Adipocyte (in vitro differentiated cells): ENCODE data around the gene SOX21.
A peak's percentile ranks its signal among the peaks of the same experiment; 100 is the strongest.

Source experiments
- DNase-seq: peaks from one replicate; pipeline ENCODE4 v3.0.0-alpha.2; 2015; ENCODE audit warnings: low read depth
- H3K27me3 ChIP-seq: replicated peaks from 2 replicates; pipeline ENCODE4 v1.7.0; 2013; ENCODE audit warnings: mild to moderate bottlenecking, low read length, moderate library complexity; ENCODE audit not compliant: control insufficient read depth, insufficient read depth
- H3K36me3 ChIP-seq: 2 replicates; pipeline ENCODE4 v1.7.0; 2013; ENCODE audit warnings: low read length, mild to moderate bottlenecking, moderate library complexity; ENCODE audit not compliant: control insufficient read depth, insufficient read depth, severe bottlenecking
- H3K4me1 ChIP-seq: 2 replicates; pipeline ENCODE4 v1.7.0; 2013; ENCODE audit warnings: mild to moderate bottlenecking, low read length, moderate library complexity; ENCODE audit not compliant: control insufficient read depth, insufficient read depth
- H3K4me3 ChIP-seq: 2 replicates; pipeline ENCODE4 v1.7.0; 2013; ENCODE audit warnings: mild to moderate bottlenecking, low read length, moderate library complexity
- H3K9ac ChIP-seq: 2 replicates; pipeline ENCODE4 v1.7.0; 2013; ENCODE audit warnings: mild to moderate bottlenecking, low read length, moderate library complexity
- H3K9me3 ChIP-seq: 2 replicates; pipeline ENCODE4 v1.7.0; 2013; ENCODE audit warnings: mild to moderate bottlenecking, low read length, moderate library complexity; ENCODE audit not compliant: control insufficient read depth

Gene SOX21

GRCh38 chr13:94701313-94702180 lies 10.8 kb downstream of the SOX21 start:
- H3K9me3 ChIP-seq: peaks cover 5% of the 10 kb centered on the region
- H3K4me1 ChIP-seq: no peaks in the 10 kb centered on the region
- no peak overlapping the region for H3K9ac ChIP-seq
- DNase-seq: no peak
- no peak overlapping the region for H3K4me3 ChIP-seq
- H3K27me3 ChIP-seq: peaks cover 91% of the 10 kb centered on the region
- no peaks in the 10 kb centered on the region for H3K36me3 ChIP-seq

DNA sequence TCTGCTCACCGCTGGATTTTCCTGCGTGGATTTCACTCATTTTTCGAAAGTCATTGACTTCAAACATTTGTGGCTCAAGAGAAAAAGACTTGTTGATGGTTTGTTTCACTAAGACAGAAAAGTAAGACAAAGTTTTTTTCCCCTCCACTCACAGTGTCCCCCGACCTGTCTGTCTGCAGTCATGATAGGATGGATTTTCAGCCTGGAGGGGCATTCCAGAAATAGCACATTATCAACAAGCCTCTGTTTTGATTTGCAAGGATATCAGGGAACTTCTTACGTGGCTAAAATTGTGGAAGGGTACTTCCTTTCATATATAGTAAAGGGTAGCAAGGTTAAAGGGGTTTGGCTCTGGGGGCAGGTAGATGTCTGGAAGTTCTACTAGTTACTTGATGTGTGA lies 11.8 kb downstream of the SOX21 start:
- no peaks in the 10 kb centered on the region for H3K36me3 ChIP-seq
- H3K27me3 ChIP-seq: peaks cover 81% of the 10 kb centered on the region
- no peak overlapping the region for H3K4me3 ChIP-seq
- H3K9me3 ChIP-seq: peaks cover 5% of the 10 kb centered on the region
- H3K9ac ChIP-seq: no peak overlapping the region
- no peak for DNase-seq
- no peaks in the 10 kb centered on the region for H3K4me1 ChIP-seq

- Histone ChIP-seq H3K27me3 (peaks cover 77% of the 10 kb centered on the region), H3K4me1 (no peaks in the 10 kb centered on the region), H3K9me3 (peaks cover 5% of the 10 kb centered on the region), H3K4me3 (no peak overlapping the region), H3K9ac (no peak overlapping the region), H3K36me3 (no peaks in the 10 kb centered on the region)
- DNase-seq: no peak
Observed at GRCh38 chr13:94700051-94700535, 12.3 kb downstream of the SOX21 start.

DNA sequence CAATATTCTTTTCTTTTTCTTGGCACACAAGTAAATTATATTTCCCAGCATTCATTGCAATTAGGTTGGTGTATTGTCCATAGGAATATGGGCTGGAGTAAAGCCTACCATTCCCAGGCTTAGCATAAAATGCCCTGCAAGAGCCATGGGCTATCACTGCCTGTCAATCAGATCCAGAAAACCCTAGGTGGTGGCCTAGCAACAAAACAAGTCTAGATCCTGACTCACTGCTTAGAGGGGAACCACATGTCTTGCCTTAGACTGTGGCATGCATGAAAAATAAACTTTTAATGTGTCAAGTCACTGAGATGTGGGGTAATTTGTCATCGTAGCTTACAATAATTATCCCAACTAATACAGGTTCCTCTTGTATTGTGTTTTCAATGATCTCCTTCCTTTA lies 16.2 kb downstream of the SOX21 start:
- DNase-seq: no peak
- Histone ChIP-seq H3K4me1 (no peaks in the 10 kb centered on the region), H3K9ac (no peak overlapping the region), H3K36me3 (no peaks in the 10 kb centered on the region), H3K4me3 (no peak overlapping the region), H3K9me3 (peaks cover 5% of the 10 kb centered on the region), H3K27me3 (peaks cover 61% of the 10 kb centered on the region)

GRCh38 chr13:94692030-94692429 lies 20.3 kb downstream of the SOX21 start:
- Histone ChIP-seq H3K4me3 (no peak overlapping the region), H3K9me3 (peaks cover 5% of the 10 kb centered on the region), H3K36me3 (no peaks in the 10 kb centered on the region), H3K27me3 (peaks cover 51% of the 10 kb centered on the region), H3K9ac (no peak overlapping the region), H3K4me1 (no peaks in the 10 kb centered on the region)
- no peak for DNase-seq

DNA sequence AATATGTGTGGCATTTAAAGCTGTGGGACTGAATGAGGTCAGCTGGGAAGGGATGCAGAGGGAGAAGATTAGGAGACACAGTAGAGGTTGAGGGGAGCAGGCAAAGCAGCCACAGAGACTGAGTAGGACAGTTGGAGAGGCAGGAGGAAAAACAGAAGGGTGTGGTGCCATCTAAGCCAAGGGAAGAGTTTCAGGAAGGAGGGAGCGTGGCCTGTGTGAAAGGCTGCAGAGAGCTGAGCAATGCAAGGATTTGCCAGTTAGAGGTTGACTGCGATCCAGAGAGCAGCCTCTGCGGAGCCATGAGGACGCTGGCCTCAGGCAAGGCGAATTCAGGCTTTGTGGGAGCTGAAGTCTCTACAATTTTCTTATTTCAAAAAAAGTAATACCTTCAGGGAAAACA lies 28.9 kb downstream of the SOX21 start:
- no peaks in the 10 kb centered on the region for H3K4me1 ChIP-seq
- no peak overlapping the region for H3K4me3 ChIP-seq
- DNase-seq: no peak
- no peaks in the 10 kb centered on the region for H3K9me3 ChIP-seq
- H3K36me3 ChIP-seq: no peaks in the 10 kb centered on the region
- no peak overlapping the region for H3K9ac ChIP-seq
- H3K27me3 ChIP-seq: peaks cover 10% of the 10 kb centered on the region

GRCh38 chr13:94682229-94682628 lies 30.1 kb downstream of the SOX21 start:
- Histone ChIP-seq H3K4me3 (no peak overlapping the region), H3K4me1 (no peaks in the 10 kb centered on the region), H3K9me3 (no peaks in the 10 kb centered on the region), H3K36me3 (no peaks in the 10 kb centered on the region), H3K27me3 (peaks cover 13% of the 10 kb centered on the region), H3K9ac (no peak overlapping the region)
- DNase-seq: no peak

DNA sequence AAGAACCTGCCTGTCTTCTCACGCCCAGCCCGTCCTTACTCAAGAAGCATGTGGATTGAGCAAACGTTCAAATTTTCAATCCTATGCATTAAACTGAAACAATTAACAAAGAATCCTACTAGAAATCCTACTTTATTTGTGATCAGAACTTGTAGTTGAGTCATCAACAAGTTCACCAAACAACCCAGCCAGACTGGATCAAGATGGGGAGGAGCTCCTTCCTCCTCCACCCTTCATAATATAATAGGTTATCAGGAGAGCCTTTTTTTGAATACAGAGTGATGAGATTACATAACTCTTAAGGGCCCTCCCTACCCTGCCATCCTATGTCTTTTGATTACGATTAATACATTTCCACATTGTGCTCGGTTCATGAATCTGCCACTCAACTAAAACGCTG lies 32.7 kb downstream of the SOX21 start:
- Histone ChIP-seq H3K27me3 (peaks cover 28% of the 10 kb centered on the region), H3K36me3 (no peaks in the 10 kb centered on the region), H3K4me1 (no peaks in the 10 kb centered on the region), H3K9me3 (no peaks in the 10 kb centered on the region), H3K9ac (no peak overlapping the region), H3K4me3 (no peak overlapping the region)
- DNase-seq: no peak

- Histone ChIP-seq H3K36me3 (no peaks in the 10 kb centered on the region), H3K9ac (no peak overlapping the region), H3K4me1 (no peaks in the 10 kb centered on the region), H3K4me3 (no peak overlapping the region), H3K27me3 (peaks cover 28% of the 10 kb centered on the region), H3K9me3 (no peaks in the 10 kb centered on the region)
- DNase-seq: no peak
Observed at GRCh38 chr13:94678845-94679244, 33.5 kb downstream of the SOX21 start.

- Histone ChIP-seq H3K9ac (no peak overlapping the region), H3K4me3 (no peak overlapping the region), H3K36me3 (no peaks in the 10 kb centered on the region), H3K27me3 (peaks cover 28% of the 10 kb centered on the region), H3K9me3 (no peaks in the 10 kb centered on the region), H3K4me1 (no peaks in the 10 kb centered on the region)
- no peak for DNase-seq
Observed at GRCh38 chr13:94677799-94678198, 34.5 kb downstream of the SOX21 start.

GRCh38 chr13:94674609-94675348 lies 37.6 kb downstream of the SOX21 start:
- Histone ChIP-seq H3K4me1 (no peaks in the 10 kb centered on the region), H3K4me3 (no peak overlapping the region)

More at GRCh38 chr13:94674609-94675348, 37.6 kb downstream of the SOX21 start:
- H3K9ac ChIP-seq: no peak overlapping the region
- H3K36me3 ChIP-seq: no peaks in the 10 kb centered on the region
- peaks cover 31% of the 10 kb centered on the region for H3K27me3 ChIP-seq
- H3K9me3 ChIP-seq: no peaks in the 10 kb centered on the region
- peak; percentile 61 for DNase-seq
